Panc1 (cell line): Measurements from ENCODE around the gene ZBTB45. TPM values are rescaled to one million over a fixed set of nuclear protein-coding genes. Genes with fewer than 3 reads are reported as not detected.

ENCODE experiments used
- ATAC-seq: fragments of 200-7000 bp; cut with Tn5 transposase; 2 replicates; pipeline ENCODE4 v1.9.1; 2020; ENCODE audit warnings: mild to moderate bottlenecking, moderate library complexity
- BruUV-seq: library from RNA; stranded (reverse); fragments of 400-500 nt; replicated peaks from 2 replicates; lab custom pipeline; 2021; lab: Mats Ljungman, UMichigan
- CTCF ChIA-PET: fragments of 300-600 bp; sonication (Branson Sonifier 250); formaldehyde crosslinking; loops from one replicate; lab custom pipeline; 2022; ENCODE audit warnings: antibody characterized with exemption; lab: Charles Lee
- POLR2A ChIA-PET: fragments of 300-600 bp; sonication (Branson Sonifier 250); formaldehyde crosslinking; loops from one replicate; lab custom pipeline; 2022; ENCODE audit warnings: antibody characterized with exemption; lab: Charles Lee
- DNase-seq: peaks from one replicate; pipeline ENCODE4 v3.0.0-alpha.2; 2010; ENCODE audit warnings: low read depth, low spot score
- H3K27ac ChIP-seq: 2 replicates; pipeline ENCODE4 v1.5.1; 2011; ENCODE audit warnings: mild to moderate bottlenecking, low read length, inconsistent platforms
- H3K27me3 ChIP-seq: fragments of 200-500 bp; sonication (Bioruptor generic); 2 replicates; pipeline ENCODE4 v1.6.0; 2014; ENCODE audit warnings: low read length, inconsistent platforms; ENCODE audit not compliant: control insufficient read depth, insufficient read depth
- H3K36me3 ChIP-seq: fragments of 200-500 bp; sonication (Bioruptor generic); 2 replicates; pipeline ENCODE4 v1.5.1; 2014; ENCODE audit warnings: inconsistent platforms, mild to moderate bottlenecking, low read length, moderate library complexity; ENCODE audit not compliant: control insufficient read depth, insufficient read depth
- H3K4me1 ChIP-seq: 2 replicates; pipeline ENCODE4 v1.5.1; 2011; ENCODE audit warnings: inconsistent platforms, mild to moderate bottlenecking, low read length, moderate library complexity; ENCODE audit not compliant: control insufficient read depth, insufficient read depth
- H3K4me3 ChIP-seq, 2 experiments: 2 replicates each; pipeline ENCODE4 v1.5.1; 2011 to 2012; ENCODE audit warnings: low read depth in 2 of 2, low read length in 2 of 2, mild to moderate bottlenecking in 2 of 2, inconsistent platforms in 1 of 2, moderate library complexity in 1 of 2
- H3K9me3 ChIP-seq: fragments of 200-500 bp; sonication (Bioruptor generic); 2 replicates; pipeline ENCODE4 v1.5.1; 2014; ENCODE audit warnings: low read depth, mild to moderate bottlenecking, inconsistent platforms, low read length, moderate library complexity; ENCODE audit not compliant: control insufficient read depth, insufficient read depth
- CTCF ChIP-seq: fragments of 450-650 bp; IDR thresholded peaks from 2 replicates; pipeline ENCODE4 v1.5.1; 2017; ENCODE audit warnings: mild to moderate bottlenecking
- POLR2AphosphoS5 ChIP-seq: IDR thresholded peaks from 2 replicates; pipeline ENCODE4 v1.6.1; 2012; ENCODE audit warnings: mild to moderate bottlenecking, low read depth, low read length, moderate library complexity
- SIN3A ChIP-seq: IDR thresholded peaks from 2 replicates; pipeline ENCODE4 v1.6.1; 2012; ENCODE audit warnings: low read depth, mild to moderate bottlenecking, low read length, moderate library complexity, borderline replicate concordance; ENCODE audit not compliant: insufficient read depth
- TCF7L2 ChIP-seq: IDR thresholded peaks from 2 replicates; pipeline ENCODE4 v1.6.1; 2011; ENCODE audit warnings: mild to moderate bottlenecking, low read depth, low read length, inconsistent platforms
- in situ Hi-C: cut with HindIII; loops from 2 replicates; pipeline ENCODE4 v1.10.0; 2016; ENCODE audit warnings: low sequenced_read_pairs, low pct_unique_long_range_greater_than_20kb
- intact Hi-C: fragments of 100-400 bp; cut with micrococcal nuclease; formaldehyde crosslinking; loops from one replicate; pipeline ENCODE4 v1.10.0; 2022; ENCODE audit not compliant: unreplicated experiment
- total RNA-seq: library from RNA; stranded (reverse); gene quantifications from one replicate; pipeline ENCODE4 v1.2.1, GENCODE V29; 2021; ENCODE audit not compliant: unreplicated experiment
- TF ChIP-seq, protein P1 (sequence below), 2 experiments: IDR thresholded peaks; 2 replicates each; pipeline ENCODE4 v1.6.1; 2011 to 2012; ENCODE audit warnings: low read depth in 2 of 2, control low read depth in 1 of 2, low read length in 1 of 2, mild to moderate bottlenecking in 1 of 2, moderate library complexity in 1 of 2; ENCODE audit not compliant: insufficient read depth in 1 of 2

The ZBTB45 gene
- total RNA-seq, 1 experiment from 2014 or later, result 24.7 TPM

DNA sequence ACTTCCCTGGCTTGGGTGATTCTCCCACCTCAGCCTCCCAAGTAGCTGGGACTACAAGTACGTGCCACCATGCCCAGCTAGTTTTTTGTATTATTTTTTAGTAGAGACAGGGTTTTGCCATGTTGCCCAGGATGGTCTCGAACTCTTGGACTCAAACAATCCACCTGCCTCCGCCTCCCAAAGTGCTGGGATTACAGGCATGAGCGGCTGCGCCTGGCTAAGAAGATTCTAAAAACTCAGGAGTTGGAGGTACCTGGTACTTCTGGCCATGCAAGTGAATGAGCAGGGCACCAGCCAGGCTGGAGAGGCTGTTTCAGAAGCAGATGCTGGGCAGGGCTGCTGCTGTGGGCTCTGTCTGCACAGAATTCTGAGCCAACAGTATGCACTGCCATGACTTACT lies 47.4 kb upstream of the ZBTB45 start:
- Histone ChIP-seq H3K4me1 (peaks cover 2% of the 10 kb centered on the region; the same call in 1 of the 2 replicates), H3K36me3 (no peaks in the 10 kb centered on the region), H3K27me3 (no peaks in the 10 kb centered on the region), H3K9me3 (no peaks in the 10 kb centered on the region), H3K4me3 (no peak overlapping the region), H3K27ac (no peak overlapping the region)
- no TSS peak for BruUV-seq
- no peak for ATAC-seq
- CTCF ChIA-PET, result no interaction called here
- no peak for DNase-seq
- intact Hi-C loops (no loop called here), in situ Hi-C loops (no loop called here)
- POLR2A ChIA-PET, result no interaction called here
- TF ChIP-seq CTCF (no peak), TCF7L2 (no peak), POLR2AphosphoS5 (no peak), SIN3A (no peak)
- TF ChIP-seq, protein P1, sequence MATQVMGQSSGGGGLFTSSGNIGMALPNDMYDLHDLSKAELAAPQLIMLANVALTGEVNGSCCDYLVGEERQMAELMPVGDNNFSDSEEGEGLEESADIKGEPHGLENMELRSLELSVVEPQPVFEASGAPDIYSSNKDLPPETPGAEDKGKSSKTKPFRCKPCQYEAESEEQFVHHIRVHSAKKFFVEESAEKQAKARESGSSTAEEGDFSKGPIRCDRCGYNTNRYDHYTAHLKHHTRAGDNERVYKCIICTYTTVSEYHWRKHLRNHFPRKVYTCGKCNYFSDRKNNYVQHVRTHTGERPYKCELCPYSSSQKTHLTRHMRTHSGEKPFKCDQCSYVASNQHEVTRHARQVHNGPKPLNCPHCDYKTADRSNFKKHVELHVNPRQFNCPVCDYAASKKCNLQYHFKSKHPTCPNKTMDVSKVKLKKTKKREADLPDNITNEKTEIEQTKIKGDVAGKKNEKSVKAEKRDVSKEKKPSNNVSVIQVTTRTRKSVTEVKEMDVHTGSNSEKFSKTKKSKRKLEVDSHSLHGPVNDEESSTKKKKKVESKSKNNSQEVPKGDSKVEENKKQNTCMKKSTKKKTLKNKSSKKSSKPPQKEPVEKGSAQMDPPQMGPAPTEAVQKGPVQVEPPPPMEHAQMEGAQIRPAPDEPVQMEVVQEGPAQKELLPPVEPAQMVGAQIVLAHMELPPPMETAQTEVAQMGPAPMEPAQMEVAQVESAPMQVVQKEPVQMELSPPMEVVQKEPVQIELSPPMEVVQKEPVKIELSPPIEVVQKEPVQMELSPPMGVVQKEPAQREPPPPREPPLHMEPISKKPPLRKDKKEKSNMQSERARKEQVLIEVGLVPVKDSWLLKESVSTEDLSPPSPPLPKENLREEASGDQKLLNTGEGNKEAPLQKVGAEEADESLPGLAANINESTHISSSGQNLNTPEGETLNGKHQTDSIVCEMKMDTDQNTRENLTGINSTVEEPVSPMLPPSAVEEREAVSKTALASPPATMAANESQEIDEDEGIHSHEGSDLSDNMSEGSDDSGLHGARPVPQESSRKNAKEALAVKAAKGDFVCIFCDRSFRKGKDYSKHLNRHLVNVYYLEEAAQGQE (IDR thresholded peaks at IDR 0.05; ENCODE audit: insufficient read depth in 1 of 2, low read depth in 2 of 2, low read length in 1 of 2), result no peak

DNA sequence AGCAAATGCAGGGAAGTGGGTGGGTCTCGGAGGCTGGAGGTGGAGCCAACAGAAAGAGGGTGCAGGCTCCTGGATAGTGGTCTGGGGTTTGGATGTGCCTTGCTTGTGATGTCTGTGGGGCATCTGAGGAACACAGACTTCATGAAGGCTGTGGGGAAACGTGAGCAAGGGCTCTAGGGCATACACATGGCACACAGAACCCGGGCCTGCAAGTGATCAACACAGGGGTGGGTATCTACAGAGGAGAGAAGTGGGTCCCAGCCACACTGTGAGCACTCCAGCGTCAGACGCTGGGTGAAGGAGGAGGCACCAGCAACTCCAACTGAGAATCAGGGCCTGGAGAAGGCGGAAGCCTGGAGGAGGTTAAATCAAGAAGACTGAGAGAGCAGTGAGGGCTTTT lies 44.2 kb upstream of the ZBTB45 start:
- H3K27ac ChIP-seq, result no peak overlapping the region
- H3K36me3 ChIP-seq, result no peaks in the 10 kb centered on the region
- intact Hi-C loops, result no loop called here
- H3K9me3 ChIP-seq, result no peaks in the 10 kb centered on the region
- no peak for ATAC-seq
- no peaks in the 10 kb centered on the region for H3K27me3 ChIP-seq
- ChIA-PET POLR2A (no interaction called here), CTCF (no interaction called here)
- peaks cover 12% of the 10 kb centered on the region for H3K4me1 ChIP-seq
- no peak overlapping the region for H3K4me3 ChIP-seq
- in situ Hi-C loops, result no loop called here
- BruUV-seq, result no TSS peak
- TF ChIP-seq TCF7L2 (no peak), SIN3A (no peak), CTCF (no peak), POLR2AphosphoS5 (no peak)
- TF ChIP-seq, protein P1 (IDR thresholded peaks at IDR 0.05; ENCODE audit: insufficient read depth in 1 of 2, low read depth in 2 of 2, low read length in 1 of 2), result no peak
- DNase-seq, result no peak
